ENCODE data around the gene SLX4.
A peak's percentile ranks its signal among the peaks of the same experiment; 100 is the strongest.

SLX4 gene

DNA sequence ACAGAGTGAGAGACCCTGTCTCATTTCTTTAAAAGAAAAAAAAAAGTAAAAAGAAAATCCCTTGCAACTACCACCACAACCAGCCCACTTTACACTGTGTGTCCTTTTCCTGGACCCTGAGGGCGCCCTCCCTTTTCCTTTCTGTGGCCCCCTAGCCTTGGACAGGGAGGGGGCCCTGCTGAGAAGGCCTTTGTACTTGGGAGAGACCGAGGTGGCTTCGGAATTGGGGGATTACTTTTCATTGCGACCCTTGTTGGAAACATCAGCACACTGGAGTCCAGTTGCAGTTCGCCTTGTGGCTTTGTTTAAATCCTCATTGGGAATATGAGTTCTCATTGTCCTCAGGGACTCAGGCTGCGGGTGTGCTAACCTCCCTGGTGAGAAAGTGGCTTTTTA is 33.7 kb upstream of the SLX4 start:
- TF ChIP-seq, protein P1, sequence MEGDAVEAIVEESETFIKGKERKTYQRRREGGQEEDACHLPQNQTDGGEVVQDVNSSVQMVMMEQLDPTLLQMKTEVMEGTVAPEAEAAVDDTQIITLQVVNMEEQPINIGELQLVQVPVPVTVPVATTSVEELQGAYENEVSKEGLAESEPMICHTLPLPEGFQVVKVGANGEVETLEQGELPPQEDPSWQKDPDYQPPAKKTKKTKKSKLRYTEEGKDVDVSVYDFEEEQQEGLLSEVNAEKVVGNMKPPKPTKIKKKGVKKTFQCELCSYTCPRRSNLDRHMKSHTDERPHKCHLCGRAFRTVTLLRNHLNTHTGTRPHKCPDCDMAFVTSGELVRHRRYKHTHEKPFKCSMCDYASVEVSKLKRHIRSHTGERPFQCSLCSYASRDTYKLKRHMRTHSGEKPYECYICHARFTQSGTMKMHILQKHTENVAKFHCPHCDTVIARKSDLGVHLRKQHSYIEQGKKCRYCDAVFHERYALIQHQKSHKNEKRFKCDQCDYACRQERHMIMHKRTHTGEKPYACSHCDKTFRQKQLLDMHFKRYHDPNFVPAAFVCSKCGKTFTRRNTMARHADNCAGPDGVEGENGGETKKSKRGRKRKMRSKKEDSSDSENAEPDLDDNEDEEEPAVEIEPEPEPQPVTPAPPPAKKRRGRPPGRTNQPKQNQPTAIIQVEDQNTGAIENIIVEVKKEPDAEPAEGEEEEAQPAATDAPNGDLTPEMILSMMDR (IDR thresholded peaks at IDR 0.05; ENCODE audit: extremely low read depth, missing control alignments) = no peak
- DNase-seq (ENCODE audit: low spot score) = no peak

DNA sequence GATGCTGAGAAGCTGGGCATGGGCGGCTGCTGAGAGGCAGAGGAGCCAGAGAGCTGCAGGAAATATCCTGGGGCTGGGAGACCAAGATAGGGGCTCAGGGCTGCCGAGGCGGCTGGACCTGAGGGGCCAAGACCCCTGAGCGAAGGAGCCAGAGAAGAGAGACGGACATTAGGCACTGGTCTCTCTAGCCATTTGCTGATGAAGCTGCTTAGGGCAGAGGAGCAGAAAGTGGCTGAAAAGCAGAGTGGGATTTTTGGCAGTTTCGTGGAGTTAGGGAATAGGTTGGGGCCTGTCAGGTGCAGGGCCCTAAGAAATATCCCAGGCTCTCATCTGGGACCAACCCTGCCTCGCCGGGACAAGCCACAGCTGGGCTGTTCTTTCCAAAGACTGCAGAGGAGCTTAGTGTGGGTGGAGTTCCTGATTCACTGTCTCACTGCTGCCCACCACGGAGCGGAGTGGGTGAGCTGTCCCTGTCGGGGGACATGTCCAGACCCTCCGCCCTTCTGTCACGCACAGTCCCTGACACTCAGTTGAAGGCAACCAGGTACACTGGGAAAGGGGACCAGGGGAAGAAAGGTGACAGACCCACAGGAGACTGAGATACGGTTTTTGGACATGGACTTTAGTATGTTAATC is 31.8 kb upstream of the SLX4 start:
- TF ChIP-seq, protein P1 (IDR thresholded peaks at IDR 0.05; ENCODE audit: extremely low read depth, missing control alignments) = no peak
- DNase-seq (ENCODE audit: low spot score) = no peak

DNA sequence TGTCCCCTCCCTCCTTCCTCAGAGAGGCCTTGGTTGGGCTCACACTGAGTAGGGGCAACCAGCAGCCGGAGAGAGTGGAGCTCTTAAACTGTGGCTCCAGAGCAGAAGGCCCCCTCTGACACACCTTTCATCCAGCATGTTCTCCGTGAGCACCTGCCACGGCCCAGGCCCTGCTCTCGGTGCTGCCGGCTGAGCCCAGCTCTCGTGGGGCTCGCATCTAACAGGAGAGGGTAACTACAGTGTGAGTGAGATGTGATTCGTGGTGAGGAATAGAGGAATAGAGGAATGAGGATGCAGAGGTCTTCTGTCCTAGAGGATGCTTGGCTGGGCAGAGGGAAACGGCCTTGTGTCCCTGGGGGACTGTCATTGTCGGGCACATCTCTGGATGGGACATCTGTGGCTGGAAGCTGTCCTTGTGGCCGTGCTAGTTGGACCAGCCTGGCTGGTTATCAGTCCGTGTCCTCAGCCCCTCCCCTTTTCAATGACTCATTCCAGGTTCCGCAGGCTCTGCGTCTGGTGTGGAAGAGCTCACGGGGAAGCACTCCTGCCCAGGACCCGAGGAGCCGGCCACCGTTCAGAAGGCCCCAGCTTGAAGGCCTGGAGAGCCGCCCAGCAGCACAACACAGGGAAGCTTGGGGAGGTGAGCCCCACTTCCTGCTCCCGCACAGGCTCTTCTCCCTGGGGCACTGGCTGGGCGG is 31.1 kb upstream of the SLX4 start:
- no peak for DNase-seq (ENCODE audit: low spot score)

DNA sequence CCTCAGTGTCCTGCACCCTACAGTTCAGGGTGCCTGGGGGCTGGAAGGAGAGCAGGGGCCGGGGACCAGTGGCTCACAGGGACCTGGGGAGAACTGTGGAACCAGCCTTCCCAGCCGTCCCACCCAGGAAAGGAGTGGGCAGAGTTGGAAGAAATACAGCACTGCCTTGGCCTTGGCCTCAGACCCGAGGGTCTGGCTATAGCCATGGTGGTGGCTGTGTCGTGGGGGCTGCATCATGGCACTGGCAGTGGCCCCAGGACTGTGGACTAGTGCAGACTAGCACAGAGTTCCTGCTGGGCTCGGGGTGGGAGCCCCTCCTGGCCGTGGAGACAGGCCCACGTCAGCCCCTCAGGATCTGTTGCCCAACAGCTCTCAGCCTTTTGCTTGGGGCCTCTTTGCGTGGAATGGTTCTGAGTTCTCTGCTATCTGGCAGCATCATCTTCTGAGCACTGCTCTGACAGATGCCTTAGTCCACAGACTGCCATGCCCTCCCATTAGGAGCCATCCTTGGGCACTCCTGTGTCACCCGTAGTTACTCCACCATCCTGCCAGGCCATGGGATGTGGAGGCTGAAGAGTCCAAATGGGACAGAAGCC is 30.5 kb upstream of the SLX4 start:
- TF ChIP-seq, protein P1 (IDR thresholded peaks at IDR 0.05; ENCODE audit: extremely low read depth, missing control alignments) = no peak
- DNase-seq (ENCODE audit: low spot score) = peak; percentile 4

More for the DNA sequence above, 31.1 kb upstream of the SLX4 start:
- TF ChIP-seq, protein P1 (IDR thresholded peaks at IDR 0.05; ENCODE audit: extremely low read depth, missing control alignments) = no peak

DNA sequence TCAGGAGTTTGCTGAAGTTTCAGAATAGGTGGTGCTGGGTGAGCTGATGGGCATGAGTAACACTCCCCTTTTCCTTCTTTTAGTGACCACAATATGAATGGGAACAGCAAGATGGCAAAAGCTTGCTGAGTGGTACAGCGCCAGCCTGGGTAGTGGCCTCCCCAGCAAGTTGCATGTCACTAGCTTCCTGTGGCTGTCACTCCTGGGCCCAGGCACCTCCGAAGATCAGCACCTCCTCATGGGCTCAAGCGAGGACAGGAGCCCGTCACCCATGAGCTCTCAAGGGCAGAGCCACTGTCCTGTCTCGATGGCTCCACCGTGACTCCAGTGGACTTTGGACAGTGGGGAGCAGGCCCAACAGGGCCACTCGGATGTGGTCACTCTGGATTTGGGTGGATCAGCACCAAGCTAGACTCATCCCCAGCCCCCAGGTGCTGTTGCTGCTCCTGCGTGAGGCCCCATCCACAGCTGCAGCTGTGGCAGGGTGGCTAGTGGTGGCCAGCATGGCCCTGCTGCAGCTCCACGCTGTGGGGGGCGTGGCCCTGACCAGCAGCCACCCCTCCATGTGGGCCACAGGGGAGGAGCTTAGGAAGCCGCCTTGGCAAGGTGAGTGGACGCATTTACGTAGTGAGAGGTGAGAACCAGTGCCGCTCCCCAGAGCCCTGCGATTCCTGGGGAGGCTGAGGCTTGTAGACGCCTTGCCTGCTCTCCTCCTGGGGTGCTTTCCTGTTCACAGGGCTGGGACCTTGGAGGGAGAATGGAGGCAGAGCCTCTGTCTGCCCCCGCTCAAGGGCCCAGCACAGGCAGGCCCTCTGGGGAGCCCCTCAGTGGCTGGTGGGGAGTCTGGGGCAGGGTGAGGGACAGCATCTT is 29.5 kb upstream of the SLX4 start:
- no peak for DNase-seq (ENCODE audit: low spot score)
- TF ChIP-seq, protein P1 (IDR thresholded peaks at IDR 0.05; ENCODE audit: extremely low read depth, missing control alignments) = no peak

DNA sequence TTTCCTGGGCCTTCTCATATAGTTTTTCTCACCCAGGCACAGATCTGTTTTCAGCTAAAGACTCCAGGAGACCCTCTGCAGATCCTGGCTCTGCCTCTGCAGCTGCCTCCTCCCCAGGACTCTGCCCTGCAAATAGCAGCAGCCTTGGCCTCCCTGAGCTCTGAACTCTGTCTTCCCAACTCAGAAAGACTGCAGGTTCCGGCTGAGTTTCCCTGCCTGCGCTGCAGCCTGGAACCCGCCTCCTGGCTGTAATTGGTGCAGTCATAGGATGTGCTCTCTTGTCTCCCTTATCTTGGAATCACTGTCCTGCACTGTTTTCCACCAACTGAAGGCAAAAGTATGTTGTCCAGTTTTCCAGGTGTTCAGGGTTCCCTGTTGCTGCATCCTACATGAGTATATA is 28.8 kb upstream of the SLX4 start:
- TF ChIP-seq, protein P1 (IDR thresholded peaks at IDR 0.05; ENCODE audit: extremely low read depth, missing control alignments) = no peak
- no peak for DNase-seq (ENCODE audit: low spot score)

Measured in GM20000 (cell line).